GM10847 (cell line): ENCODE measurements around the gene CFLAR.

Experiments
- POLR2A ChIP-seq: IDR thresholded peaks from 2 replicates; pipeline ENCODE4 v1.6.1; 2011; ENCODE audit not compliant: insufficient read length; ENCODE audit errors: extremely low read depth

The CFLAR gene

DNA sequence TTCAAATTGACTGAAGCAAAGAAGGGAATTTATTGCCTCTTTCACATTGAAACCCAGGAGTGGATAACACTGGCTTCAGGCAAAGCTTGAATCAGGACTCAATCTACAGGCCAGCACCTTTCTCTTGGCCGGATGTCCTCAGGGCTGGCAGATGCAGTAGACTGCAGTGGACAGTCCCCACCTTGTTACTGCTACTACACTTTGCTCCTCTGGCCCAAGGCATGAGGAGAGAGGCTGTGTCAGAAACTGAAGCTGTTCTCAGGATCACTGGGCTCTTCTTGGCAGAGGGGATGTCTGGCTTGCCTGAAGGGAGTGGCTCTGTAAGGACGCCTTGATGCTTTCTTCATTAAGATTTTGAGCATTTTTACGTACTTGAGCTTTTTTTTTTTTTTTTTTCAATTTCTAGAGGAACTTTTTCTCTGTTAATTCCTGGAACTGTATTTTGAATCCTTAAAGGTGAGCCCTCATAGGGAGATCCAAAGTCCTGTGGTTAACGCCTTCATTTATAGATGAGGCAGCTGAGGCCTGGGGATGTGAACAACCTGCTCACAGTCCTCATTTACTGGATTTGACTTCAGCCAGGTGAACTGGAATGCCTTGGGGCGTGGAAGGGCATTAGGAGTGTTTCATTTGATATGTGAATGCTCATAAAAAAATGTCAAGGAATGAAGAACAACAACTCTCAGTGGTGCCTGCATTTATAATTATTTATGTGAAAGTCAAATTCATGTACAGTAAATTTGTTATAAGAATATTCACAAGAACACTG is 103.5 kb downstream of the CFLAR start:
- TF ChIP-seq POLR2A: no peak

DNA sequence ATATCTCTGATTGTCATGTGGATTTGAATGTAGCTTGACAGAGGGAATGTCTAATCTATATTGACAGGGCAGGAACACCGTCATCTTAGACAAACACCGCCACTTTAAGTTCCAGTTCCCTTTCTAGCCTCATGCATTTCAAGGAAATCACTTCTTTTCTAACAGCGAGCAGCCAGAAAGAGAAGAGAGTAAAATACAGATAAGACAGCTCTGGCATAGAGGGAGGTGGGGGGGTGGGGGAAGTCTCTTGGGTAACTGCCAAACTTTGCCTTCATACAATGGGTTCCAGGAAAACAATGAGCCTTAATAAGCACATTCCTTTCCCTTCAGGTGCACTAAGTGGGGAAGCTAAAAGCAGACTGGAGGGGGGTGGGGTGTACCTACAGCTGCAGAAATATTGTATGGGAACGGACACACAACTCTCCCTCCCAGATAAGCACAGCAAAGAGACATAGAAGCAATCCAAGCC is 104.2 kb downstream of the CFLAR start:
- TF ChIP-seq POLR2A: no peak

DNA sequence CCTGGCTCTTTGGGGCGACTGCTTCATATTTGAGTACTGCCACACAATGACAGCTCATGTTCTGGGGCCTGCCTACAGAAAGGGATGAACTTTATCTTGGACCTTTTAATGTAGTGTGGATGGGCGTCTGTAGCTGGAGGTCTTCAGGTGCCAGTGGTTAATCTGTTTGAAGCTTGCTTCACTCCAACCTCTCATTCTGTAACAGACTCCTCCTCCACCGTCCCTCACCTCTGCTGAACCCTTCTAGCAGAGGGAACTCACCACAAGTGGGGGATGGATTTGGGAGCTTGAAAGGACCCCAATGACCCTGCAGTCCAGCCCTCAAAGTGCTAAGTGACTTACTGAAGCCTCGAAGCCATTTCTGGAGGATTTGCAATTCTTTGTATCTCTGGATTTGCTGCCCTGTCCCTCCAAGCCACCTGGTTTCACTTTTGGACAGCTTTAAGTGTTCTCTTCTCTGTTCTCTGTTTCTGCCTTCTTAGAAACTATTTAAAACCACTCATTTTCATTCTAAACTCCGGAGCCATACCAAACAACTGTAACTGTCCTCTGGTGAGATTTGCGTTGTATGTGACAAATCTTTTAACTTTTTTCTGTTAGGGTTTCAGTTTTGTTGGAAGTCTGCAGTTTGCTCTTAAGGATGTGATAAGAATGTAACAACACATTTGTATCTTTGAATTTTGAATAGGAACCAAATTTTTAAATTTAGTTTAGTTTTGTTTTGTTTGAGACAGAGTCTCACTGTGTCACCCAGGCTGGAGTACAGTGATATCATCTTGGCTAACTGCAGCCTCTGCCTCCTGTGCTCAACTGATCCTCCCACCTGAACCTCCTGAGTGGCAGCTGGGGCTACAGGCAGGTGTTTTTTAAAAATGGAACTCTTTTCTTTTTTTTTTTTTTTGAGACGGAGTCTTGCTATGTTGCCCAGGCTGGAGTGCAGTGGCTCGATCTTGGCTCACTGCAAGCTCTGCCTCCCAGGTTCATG is 107.4 kb downstream of the CFLAR start:
- no peak for TF ChIP-seq POLR2A
